Activated T-helper 2 cell treated with anti-CD3 and anti-CD28 coated beads, Interferon-gamma antibody, Interleukin-2, Interleukin-4, amounts not matched to agents 10 μg/mL and 5 μg/mL and 100 μg/mL, durations not matched to agents 14 hours and 24 hours and 36 hours (primary cell): ENCODE data around the gene ATRNL1. TPM values are rescaled to one million over a fixed set of nuclear protein-coding genes. Genes with fewer than 3 reads are reported as not detected.

ENCODE experiments used
- DNase-seq: peaks from one replicate; pipeline ENCODE4 v3.0.0; 2021; ENCODE audit warnings: low spot score
- H3K27ac Mint-ChIP-seq: one replicate; pipeline ENCODE4 v1.8.0; 2021; ENCODE audit warnings: mixed read lengths
- H3K27me3 Mint-ChIP-seq: one replicate; pipeline ENCODE4 v1.8.0; 2021; ENCODE audit warnings: low read depth, mixed read lengths
- H3K36me3 Mint-ChIP-seq: one replicate; pipeline ENCODE4 v1.8.0; 2021; ENCODE audit warnings: low read depth, mixed read lengths
- H3K4me1 Mint-ChIP-seq: one replicate; pipeline ENCODE4 v1.8.0; 2021; ENCODE audit warnings: low read depth, mixed read lengths
- H3K4me3 Mint-ChIP-seq: one replicate; pipeline ENCODE4 v1.8.0; 2021; ENCODE audit warnings: low read depth, mild to moderate bottlenecking, moderate library complexity, mixed read lengths
- H3K9me3 Mint-ChIP-seq: one replicate; pipeline ENCODE4 v1.8.0; 2021; ENCODE audit warnings: mixed read lengths
- intact Hi-C: fragments of 100-400 bp; cut with micrococcal nuclease; formaldehyde crosslinking; loops from one replicate; pipeline ENCODE4 v1.15.1; 2023
- total RNA-seq: library from RNA; stranded (reverse); gene quantifications from 2 replicates; pipeline ENCODE4 v1.2.3, GENCODE V29; 2022

Gene ATRNL1
- total RNA-seq, 1 donor from 2014 or later: 0.50 TPM

GRCh38 chr10:115860182-115861107 lies 767.3 kb downstream of the ATRNL1 start:
- Mint-ChIP-seq H3K27ac (no peak overlapping the region), H3K36me3 (no peaks in the 10 kb centered on the region), H3K4me1 (no peaks in the 10 kb centered on the region), H3K27me3 (no peaks in the 10 kb centered on the region), H3K9me3 (no peaks in the 10 kb centered on the region), H3K4me3 (no peak overlapping the region)
- DNase-seq: no peak
- intact Hi-C loops: no loop called here

GRCh38 chr10:115861455-115861854 lies 768.3 kb downstream of the ATRNL1 start:
- Mint-ChIP-seq H3K36me3 (no peaks in the 10 kb centered on the region), H3K4me1 (no peaks in the 10 kb centered on the region), H3K9me3 (no peaks in the 10 kb centered on the region), H3K27ac (no peak overlapping the region), H3K4me3 (no peak overlapping the region), H3K27me3 (no peaks in the 10 kb centered on the region)
- no peak for DNase-seq
- intact Hi-C loops: no loop called here

GRCh38 chr10:115861864-115862263 lies 768.7 kb downstream of the ATRNL1 start:
- Mint-ChIP-seq H3K36me3 (no peaks in the 10 kb centered on the region), H3K27ac (no peak overlapping the region), H3K27me3 (no peaks in the 10 kb centered on the region), H3K4me1 (no peaks in the 10 kb centered on the region), H3K4me3 (no peak overlapping the region), H3K9me3 (no peaks in the 10 kb centered on the region)
- intact Hi-C loops: no loop called here
- DNase-seq: no peak

- intact Hi-C loops: no loop called here
- no peaks in the 10 kb centered on the region for H3K4me1 Mint-ChIP-seq
- H3K9me3 Mint-ChIP-seq: no peaks in the 10 kb centered on the region
- DNase-seq: no peak
- H3K36me3 Mint-ChIP-seq: no peaks in the 10 kb centered on the region
- H3K27me3 Mint-ChIP-seq: no peaks in the 10 kb centered on the region
- no peak overlapping the region for H3K27ac Mint-ChIP-seq
- no peak overlapping the region for H3K4me3 Mint-ChIP-seq
Measured at GRCh38 chr10:115866174-115866573, 773.0 kb downstream of the ATRNL1 start.

DNA sequence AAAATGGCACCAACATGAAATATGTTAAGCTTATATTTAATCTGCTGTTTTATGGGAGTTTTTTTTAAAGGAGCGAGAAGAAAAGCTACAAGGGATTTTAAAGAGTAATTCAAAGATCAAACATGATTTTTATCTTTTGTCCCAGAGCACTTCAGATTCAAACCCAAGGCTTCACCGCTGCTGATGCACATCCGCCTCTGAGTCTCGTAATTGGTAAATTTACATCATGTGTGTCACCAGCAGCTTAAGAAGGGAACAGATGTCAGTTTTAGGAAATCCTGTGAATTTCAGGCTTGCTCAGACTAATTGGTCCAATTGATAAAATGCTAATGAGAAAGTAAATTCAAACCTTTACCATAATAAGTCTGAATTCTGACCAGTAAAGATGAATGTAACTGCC lies 773.5 kb downstream of the ATRNL1 start:
- H3K9me3 Mint-ChIP-seq: no peaks in the 10 kb centered on the region
- H3K27ac Mint-ChIP-seq: no peak overlapping the region
- intact Hi-C loops: no loop called here
- H3K27me3 Mint-ChIP-seq: no peaks in the 10 kb centered on the region
- H3K4me1 Mint-ChIP-seq: no peaks in the 10 kb centered on the region
- no peak overlapping the region for H3K4me3 Mint-ChIP-seq
- no peak for DNase-seq
- no peaks in the 10 kb centered on the region for H3K36me3 Mint-ChIP-seq

GRCh38 chr10:115867305-115867704 lies 774.1 kb downstream of the ATRNL1 start:
- Mint-ChIP-seq H3K27ac (no peak overlapping the region), H3K4me3 (no peak overlapping the region), H3K36me3 (no peaks in the 10 kb centered on the region), H3K9me3 (no peaks in the 10 kb centered on the region), H3K4me1 (no peaks in the 10 kb centered on the region), H3K27me3 (no peaks in the 10 kb centered on the region)
- intact Hi-C loops: no loop called here
- DNase-seq: no peak

GRCh38 chr10:115871855-115872254 lies 778.7 kb downstream of the ATRNL1 start:
- H3K4me3 Mint-ChIP-seq: no peak overlapping the region
- no peaks in the 10 kb centered on the region for H3K36me3 Mint-ChIP-seq
- DNase-seq: no peak
- intact Hi-C loops: no loop called here
- no peaks in the 10 kb centered on the region for H3K27me3 Mint-ChIP-seq
- H3K9me3 Mint-ChIP-seq: no peaks in the 10 kb centered on the region
- H3K4me1 Mint-ChIP-seq: no peaks in the 10 kb centered on the region
- no peak overlapping the region for H3K27ac Mint-ChIP-seq

GRCh38 chr10:115875172-115875571 lies 782.0 kb downstream of the ATRNL1 start:
- Mint-ChIP-seq H3K27me3 (no peaks in the 10 kb centered on the region), H3K27ac (no peak overlapping the region), H3K4me3 (no peak overlapping the region), H3K36me3 (no peaks in the 10 kb centered on the region), H3K4me1 (no peaks in the 10 kb centered on the region), H3K9me3 (no peaks in the 10 kb centered on the region)
- DNase-seq: no peak
- intact Hi-C loops: no loop called here

- Mint-ChIP-seq H3K9me3 (no peaks in the 10 kb centered on the region), H3K27me3 (no peaks in the 10 kb centered on the region), H3K27ac (no peak overlapping the region), H3K36me3 (no peaks in the 10 kb centered on the region), H3K4me3 (no peak overlapping the region), H3K4me1 (no peaks in the 10 kb centered on the region)
- DNase-seq: no peak
- intact Hi-C loops: no loop called here
Measured at GRCh38 chr10:115879372-115880089, 786.4 kb downstream of the ATRNL1 start.

- no peak overlapping the region for H3K27ac Mint-ChIP-seq
- H3K4me1 Mint-ChIP-seq: no peaks in the 10 kb centered on the region
- H3K27me3 Mint-ChIP-seq: no peaks in the 10 kb centered on the region
- no peak overlapping the region for H3K4me3 Mint-ChIP-seq
- intact Hi-C loops: no loop called here
- DNase-seq: no peak
- no peaks in the 10 kb centered on the region for H3K36me3 Mint-ChIP-seq
- no peaks in the 10 kb centered on the region for H3K9me3 Mint-ChIP-seq
Measured at GRCh38 chr10:115882021-115882420, 788.9 kb downstream of the ATRNL1 start.

- Mint-ChIP-seq H3K36me3 (no peaks in the 10 kb centered on the region), H3K9me3 (no peaks in the 10 kb centered on the region), H3K4me1 (no peaks in the 10 kb centered on the region), H3K27me3 (no peaks in the 10 kb centered on the region), H3K4me3 (no peak overlapping the region), H3K27ac (no peak overlapping the region)
- no peak for DNase-seq
- intact Hi-C loops: no loop called here
Measured at GRCh38 chr10:115883372-115883771, 790.2 kb downstream of the ATRNL1 start.

GRCh38 chr10:115884331-115884730 lies 791.2 kb downstream of the ATRNL1 start:
- no peak overlapping the region for H3K27ac Mint-ChIP-seq
- no peak overlapping the region for H3K4me3 Mint-ChIP-seq
- DNase-seq: no peak
- no peaks in the 10 kb centered on the region for H3K4me1 Mint-ChIP-seq
- no peaks in the 10 kb centered on the region for H3K27me3 Mint-ChIP-seq
- H3K9me3 Mint-ChIP-seq: no peaks in the 10 kb centered on the region
- no peaks in the 10 kb centered on the region for H3K36me3 Mint-ChIP-seq
- intact Hi-C loops: no loop called here

- intact Hi-C loops: no loop called here
- Mint-ChIP-seq H3K27ac (no peak overlapping the region), H3K27me3 (no peaks in the 10 kb centered on the region), H3K4me3 (no peak overlapping the region), H3K36me3 (no peaks in the 10 kb centered on the region), H3K9me3 (no peaks in the 10 kb centered on the region), H3K4me1 (no peaks in the 10 kb centered on the region)
- DNase-seq: no peak
Measured at GRCh38 chr10:115895166-115895565, 802.0 kb downstream of the ATRNL1 start.
